ENCODE measurements around the gene ACOT4. TPM values are rescaled to one million over a fixed set of nuclear protein-coding genes. Genes with fewer than 3 reads are reported as not detected.
"Not testable (repeated sequence)": the region's sequence is repeated elsewhere in the genome, so short reads cannot be mapped to it uniquely, and the experiment has no call there.

The ACOT4 gene
- total and polyA plus RNA-seq, 2 of the 8 experiments (the other 6 are each of a cell fraction or from before 2014, with no cell fraction given), result 0.80 to 1.1 TPM

DNA sequence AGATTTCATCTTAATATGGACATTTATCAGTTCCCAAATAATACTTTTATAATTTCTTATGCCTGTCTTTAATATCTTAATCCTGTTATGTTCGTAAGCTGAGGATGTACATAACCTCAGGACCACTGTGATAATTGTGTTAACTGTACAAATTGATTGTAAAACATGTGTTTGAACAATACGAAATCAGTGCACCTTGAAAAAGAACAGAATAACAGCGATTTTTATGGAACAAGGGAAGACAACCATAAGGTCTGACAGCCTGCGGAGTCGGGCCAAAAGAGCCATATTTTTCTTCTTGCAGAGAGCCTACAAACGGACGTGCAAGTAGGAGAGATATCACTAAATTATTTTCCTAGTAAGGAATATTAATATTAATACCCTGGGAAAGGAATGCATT lies 29.4 kb upstream of the ACOT4 start:
- H3K4me2 ChIP-seq (ENCODE audit: insufficient read depth in 1 of 2, low read depth in 2 of 2, low read length in 2 of 2); H3K79me2 ChIP-seq (ENCODE audit: control insufficient read depth in 1 of 2, insufficient read depth in 2 of 2, low read length in 2 of 2); H3K9me3 ChIP-seq (ENCODE audit: insufficient read depth in 2 of 2, low read depth in 1 of 2, low read length in 1 of 2); POLR2A ChIA-PET (ENCODE audit: partially characterized antibody); FAIRE-seq; H3K23me2 ChIP-seq (ENCODE audit: low read depth, low read length); H4K91ac ChIP-seq (replicated peaks; ENCODE audit: insufficient read length, low read length); H2BK12ac ChIP-seq (ENCODE audit: low read depth, low read length); H2BK5ac ChIP-seq (ENCODE audit: low read depth, low read length); H3K27me3 ChIP-seq (replicated peaks in 1 of 4; ENCODE audit: control insufficient read depth in 3 of 4, extremely low read depth in 1 of 4, insufficient read depth in 3 of 4, low read length in 3 of 4); H4K8ac ChIP-seq (ENCODE audit: extremely low read depth, insufficient read depth, low read length); H3K9ac ChIP-seq (replicated peaks in 1 of 4; ENCODE audit: extremely low read depth in 1 of 4, low read depth in 3 of 4, low read length in 3 of 4); H2BK15ac ChIP-seq (ENCODE audit: low read length); CTCF ChIA-PET (ENCODE audit: partially characterized antibody); H3K18ac ChIP-seq (ENCODE audit: extremely low read depth, low read length); H4K5ac ChIP-seq (ENCODE audit: insufficient read length, low read depth, low read length); H3K4me3 ChIP-seq (ENCODE audit: extremely low read depth in 1 of 4, insufficient read depth in 2 of 4, low read depth in 3 of 4, low read length in 4 of 4); H3K4ac ChIP-seq (replicated peaks; ENCODE audit: insufficient read length, low read depth, low read length); H3K23ac ChIP-seq (ENCODE audit: insufficient read length); DNase-seq (ENCODE audit: low read depth in 1 of 2, low spot score in 2 of 2); H2BK20ac ChIP-seq (ENCODE audit: low read length); H3K14ac ChIP-seq (ENCODE audit: insufficient read length); H3K27ac ChIP-seq (ENCODE audit: low read depth, low read length); H2AK5ac ChIP-seq (ENCODE audit: low read depth, low read length); H3K4me1 ChIP-seq (replicated peaks in 1 of 4; ENCODE audit: control insufficient read depth in 3 of 4, insufficient read depth in 4 of 4, low read length in 3 of 4); H3K36me3 ChIP-seq (ENCODE audit: control insufficient read depth in 2 of 4, insufficient read depth in 4 of 4, low read length in 3 of 4); H2BK120ac ChIP-seq (replicated peaks; ENCODE audit: low read depth, low read length); H4K20me1 ChIP-seq (replicated peaks in 1 of 2; ENCODE audit: control insufficient read depth in 1 of 2, insufficient read depth in 2 of 2, low read length in 2 of 2); H3K79me1 ChIP-seq (ENCODE audit: low read depth, low read length); H3K56ac ChIP-seq (replicated peaks; ENCODE audit: insufficient read length, low read depth, low read length); H2AFZ ChIP-seq (ENCODE audit: low read length): not testable (repeated sequence)
- 93% methylated on average over 7 of the region's 7 CpGs; no CpG with 5 or more reads in 1 of the 2 experiments for WGBS, 2 experiments (ENCODE audit: extremely low coverage in 1 of 2, insufficient coverage in 1 of 2, insufficient read length in 1 of 2, insufficient replicate concordance in 2 of 2, low coverage in 1 of 2, low lambda C conversion rate in 2 of 2, missing lambda C conversion rate in 1 of 2)

DNA sequence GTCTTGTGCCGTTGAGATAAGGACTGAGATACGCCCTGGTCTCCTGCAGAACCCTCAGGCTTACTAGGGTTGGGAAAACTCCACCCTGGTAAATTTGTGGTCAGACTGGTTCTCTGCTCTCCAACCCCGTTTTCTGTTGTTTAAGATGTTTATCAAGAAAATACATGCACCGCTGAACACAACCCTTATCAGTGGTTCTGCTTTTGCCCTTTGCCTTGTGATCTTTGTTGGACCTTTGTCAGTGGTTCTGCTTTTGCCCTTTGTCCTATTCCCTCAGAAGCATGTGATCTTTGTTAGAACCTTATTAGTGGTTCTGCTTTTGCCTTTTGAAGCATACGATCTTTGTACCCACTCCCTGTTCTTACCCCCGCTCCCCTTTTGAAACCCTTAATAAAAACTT lies 29.0 kb upstream of the ACOT4 start:
- H3K4me1 ChIP-seq (replicated peaks in 1 of 4; ENCODE audit: control insufficient read depth in 3 of 4, insufficient read depth in 4 of 4, low read length in 3 of 4); H3K4me2 ChIP-seq (ENCODE audit: insufficient read depth in 1 of 2, low read depth in 2 of 2, low read length in 2 of 2); H3K23me2 ChIP-seq (ENCODE audit: low read depth, low read length); H3K36me3 ChIP-seq (ENCODE audit: control insufficient read depth in 2 of 4, insufficient read depth in 4 of 4, low read length in 3 of 4); H3K56ac ChIP-seq (replicated peaks; ENCODE audit: insufficient read length, low read depth, low read length); H3K79me1 ChIP-seq (ENCODE audit: low read depth, low read length); H3K14ac ChIP-seq (ENCODE audit: insufficient read length); H3K4me3 ChIP-seq (ENCODE audit: extremely low read depth in 1 of 4, insufficient read depth in 2 of 4, low read depth in 3 of 4, low read length in 4 of 4); H3K4ac ChIP-seq (replicated peaks; ENCODE audit: insufficient read length, low read depth, low read length); H2AFZ ChIP-seq (ENCODE audit: low read length); H3K9ac ChIP-seq (replicated peaks in 1 of 4; ENCODE audit: extremely low read depth in 1 of 4, low read depth in 3 of 4, low read length in 3 of 4); H3K18ac ChIP-seq (ENCODE audit: extremely low read depth, low read length); H3K79me2 ChIP-seq (ENCODE audit: control insufficient read depth in 1 of 2, insufficient read depth in 2 of 2, low read length in 2 of 2); CTCF ChIA-PET (ENCODE audit: partially characterized antibody); FAIRE-seq; H3K27me3 ChIP-seq (replicated peaks in 1 of 4; ENCODE audit: control insufficient read depth in 3 of 4, extremely low read depth in 1 of 4, insufficient read depth in 3 of 4, low read length in 3 of 4); H2BK15ac ChIP-seq (ENCODE audit: low read length); H2BK20ac ChIP-seq (ENCODE audit: low read length); H2BK5ac ChIP-seq (ENCODE audit: low read depth, low read length); H2BK120ac ChIP-seq (replicated peaks; ENCODE audit: low read depth, low read length); POLR2A ChIA-PET (ENCODE audit: partially characterized antibody); H3K27ac ChIP-seq (ENCODE audit: low read depth, low read length); H4K91ac ChIP-seq (replicated peaks; ENCODE audit: insufficient read length, low read length); H3K9me3 ChIP-seq (ENCODE audit: insufficient read depth in 2 of 2, low read depth in 1 of 2, low read length in 1 of 2); H4K8ac ChIP-seq (ENCODE audit: extremely low read depth, insufficient read depth, low read length); H4K20me1 ChIP-seq (replicated peaks in 1 of 2; ENCODE audit: control insufficient read depth in 1 of 2, insufficient read depth in 2 of 2, low read length in 2 of 2); H3K23ac ChIP-seq (ENCODE audit: insufficient read length); H2BK12ac ChIP-seq (ENCODE audit: low read depth, low read length); H2AK5ac ChIP-seq (ENCODE audit: low read depth, low read length); H4K5ac ChIP-seq (ENCODE audit: insufficient read length, low read depth, low read length); DNase-seq (ENCODE audit: low read depth in 1 of 2, low spot score in 2 of 2): not testable (repeated sequence)
- 94% methylated on average over 6 of the region's 6 CpGs; no CpG with 5 or more reads in 1 of the 2 experiments for WGBS, 2 experiments (ENCODE audit: extremely low coverage in 1 of 2, insufficient coverage in 1 of 2, insufficient read length in 1 of 2, insufficient replicate concordance in 2 of 2, low coverage in 1 of 2, low lambda C conversion rate in 2 of 2, missing lambda C conversion rate in 1 of 2)

All from H1 (cell line).